H9 (cell line): ENCODE results near the gene KCNAB1. TPM values are rescaled to one million over a fixed set of nuclear protein-coding genes. Genes with fewer than 3 reads are reported as not detected.

Source experiments
- DNase-seq: peaks from one replicate; pipeline ENCODE4 v3.0.0-alpha.2; 2017
- H2AFZ ChIP-seq: one replicate; pipeline ENCODE4 v1.6.1; 2013; ENCODE audit warnings: mild to moderate bottlenecking, low read length, control low read depth, moderate library complexity
- H2AK5ac ChIP-seq: 2 replicates; pipeline ENCODE4 v1.6.1; 2013; ENCODE audit warnings: low read length, control low read depth, mixed read lengths; ENCODE audit not compliant: insufficient read length
- H2BK120ac ChIP-seq: one replicate; pipeline ENCODE4 v1.6.1; 2013; ENCODE audit warnings: low read depth, mild to moderate bottlenecking, low read length, control low read depth, inconsistent platforms; ENCODE audit not compliant: poor library complexity, severe bottlenecking
- H2BK12ac ChIP-seq: 2 replicates; pipeline ENCODE4 v1.6.1; 2013; ENCODE audit warnings: low read length, control low read depth, mixed read lengths, low read depth; ENCODE audit not compliant: insufficient read length
- H2BK15ac ChIP-seq: 2 replicates; pipeline ENCODE4 v1.6.1; 2013; ENCODE audit warnings: low read depth, low read length, control low read depth
- H2BK20ac ChIP-seq: one replicate; pipeline ENCODE4 v1.6.1; 2013; ENCODE audit warnings: low read depth, mild to moderate bottlenecking, low read length, control low read depth, inconsistent platforms; ENCODE audit not compliant: poor library complexity, severe bottlenecking
- H2BK5ac ChIP-seq: 2 replicates; pipeline ENCODE4 v1.6.1; 2013; ENCODE audit warnings: low read length, control low read depth, mixed read lengths; ENCODE audit not compliant: insufficient read length
- H3K14ac ChIP-seq: 2 replicates; pipeline ENCODE4 v1.6.1; 2013; ENCODE audit warnings: low read length, control low read depth; ENCODE audit not compliant: insufficient read depth
- H3K18ac ChIP-seq: 2 replicates; pipeline ENCODE4 v1.6.1; 2013; ENCODE audit warnings: low read depth, mild to moderate bottlenecking, mixed read lengths, low read length, control low read depth; ENCODE audit not compliant: insufficient read length
- H3K23ac ChIP-seq: 2 replicates; pipeline ENCODE4 v1.6.1; 2013; ENCODE audit warnings: low read length, control low read depth, mixed read lengths, low read depth; ENCODE audit not compliant: insufficient read length
- H3K23me2 ChIP-seq: 2 replicates; pipeline ENCODE4 v1.6.1; 2013; ENCODE audit warnings: low read depth, mild to moderate bottlenecking, mixed read lengths, low read length, control low read depth; ENCODE audit not compliant: insufficient read length, poor library complexity, severe bottlenecking
- H3K27ac ChIP-seq: 2 replicates; pipeline ENCODE4 v1.5.1; 2013; ENCODE audit warnings: low read length, control low read depth, mixed read lengths, low read depth; ENCODE audit not compliant: insufficient read length
- H3K27me3 ChIP-seq: 2 replicates; pipeline ENCODE4 v1.6.1; 2013; ENCODE audit warnings: low read length, control low read depth, inconsistent platforms; ENCODE audit not compliant: insufficient read depth
- H3K4ac ChIP-seq: 2 replicates; pipeline ENCODE4 v1.6.1; 2013; ENCODE audit warnings: low read depth, mild to moderate bottlenecking, control low read depth, inconsistent platforms, low read length, moderate library complexity
- H3K4me1 ChIP-seq: 2 replicates; pipeline ENCODE4 v1.6.1; 2013; ENCODE audit warnings: low read length, control low read depth, inconsistent platforms; ENCODE audit not compliant: insufficient read depth
- H3K4me2 ChIP-seq: 2 replicates; pipeline ENCODE4 v1.6.1; 2013; ENCODE audit warnings: low read length, control low read depth, mixed read lengths; ENCODE audit not compliant: insufficient read length, insufficient read depth
- H3K56ac ChIP-seq: 2 replicates; pipeline ENCODE4 v1.6.1; 2013; ENCODE audit warnings: low read depth, mild to moderate bottlenecking, mixed read lengths, low read length, control low read depth; ENCODE audit not compliant: insufficient read length
- H3K79me1 ChIP-seq: 2 replicates; pipeline ENCODE4 v1.6.1; 2013; ENCODE audit warnings: low read depth, mild to moderate bottlenecking, moderate library complexity, low read length, control low read depth, inconsistent platforms; ENCODE audit not compliant: insufficient read depth, poor library complexity, severe bottlenecking
- H3K79me2 ChIP-seq: 2 replicates; pipeline ENCODE4 v1.6.1; 2013; ENCODE audit warnings: low read length, control low read depth, inconsistent platforms; ENCODE audit not compliant: insufficient read depth
- H3K9ac ChIP-seq: 2 replicates; pipeline ENCODE4 v1.6.1; 2013; ENCODE audit warnings: low read length, control low read depth, mixed read lengths; ENCODE audit not compliant: insufficient read length; ENCODE audit errors: extremely low read depth
- H3K9me3 ChIP-seq: one replicate; pipeline ENCODE4 v1.6.1; 2013; ENCODE audit warnings: low read depth, low read length, inconsistent platforms; ENCODE audit not compliant: control insufficient read depth
- H3T11ph ChIP-seq: one replicate; pipeline ENCODE4 v1.6.1; 2013; ENCODE audit warnings: mild to moderate bottlenecking, low read length, control low read depth, inconsistent platforms
- H4K20me1 ChIP-seq: one replicate; pipeline ENCODE4 v1.6.1; 2013; ENCODE audit not compliant: control insufficient read depth, insufficient read length, insufficient read depth
- H4K5ac ChIP-seq: 2 replicates; pipeline ENCODE4 v1.6.1; 2013; ENCODE audit warnings: low read depth, mild to moderate bottlenecking, mixed read lengths, low read length, control low read depth; ENCODE audit not compliant: insufficient read length
- H4K8ac ChIP-seq: replicated peaks from 2 replicates; pipeline ENCODE4 v1.6.1; 2013; ENCODE audit warnings: low read length, control low read depth, mixed read lengths, low read depth; ENCODE audit not compliant: insufficient read length
- H4K91ac ChIP-seq: 2 replicates; pipeline ENCODE4 v1.6.1; 2013; ENCODE audit warnings: low read depth, mild to moderate bottlenecking, moderate library complexity, mixed read lengths, low read length, control low read depth; ENCODE audit not compliant: insufficient read length
- H3K27ac Mint-ChIP-seq, 3 experiments: 2 replicates in 2 of 3; 3 replicates in 1 of 3; pipeline ENCODE4 v1.8.0; 2020 to 2021; ENCODE audit warnings: mixed read lengths in 3 of 3, mild to moderate bottlenecking in 1 of 3, moderate library complexity in 1 of 3
- H3K27me3 Mint-ChIP-seq: 2 replicates; pipeline ENCODE4 v1.8.0; 2021; ENCODE audit warnings: low read depth, mild to moderate bottlenecking, moderate library complexity, mixed read lengths
- H3K36me3 Mint-ChIP-seq, 3 experiments: 2 replicates in 2 of 3; 3 replicates in 1 of 3; pipeline ENCODE4 v1.8.0; 2020 to 2021; ENCODE audit warnings: low read depth in 3 of 3, mixed read lengths in 3 of 3; ENCODE audit not compliant: insufficient read depth in 1 of 3
- H3K4me1 Mint-ChIP-seq, 2 experiments: 2 replicates each; pipeline ENCODE4 v1.8.0; 2020; ENCODE audit warnings: mixed read lengths in 2 of 2
- H3K4me3 Mint-ChIP-seq, 2 experiments: 2 replicates in 1 of 2; 3 replicates in 1 of 2; pipeline ENCODE4 v1.8.0; 2020 to 2021; ENCODE audit warnings: mild to moderate bottlenecking in 2 of 2, mixed read lengths in 2 of 2, moderate library complexity in 1 of 2
- H3K9me3 Mint-ChIP-seq, 2 experiments: 2 replicates in 1 of 2; 3 replicates in 1 of 2; pipeline ENCODE4 v1.8.0; 2020; ENCODE audit warnings: mild to moderate bottlenecking in 2 of 2, mixed read lengths in 2 of 2, moderate library complexity in 1 of 2
- CTCF ChIP-seq: fragments of 200-600 bp; sonication (generic); conservative IDR thresholded peaks from 3 replicates; pipeline ENCODE4 v1.8.0; 2021; ENCODE audit warnings: antibody characterized with exemption, mild to moderate bottlenecking
- WGBS: extraction: QIAGEN DNeasy Blood & Tissue Kit; methylation state at CpG from one replicate; pipeline ENCODE4 v1.1.7; 2013; ENCODE audit warnings: missing lambda C conversion rate, low lambda C conversion rate, mixed read lengths; ENCODE audit not compliant: insufficient read length; ENCODE audit errors: extremely low coverage; 5-methylcytosine and 5-hydroxymethylcytosine counted together
- total RNA-seq: library from RNA; stranded (reverse); gene quantifications from 2 replicates; pipeline ENCODE4 v1.2.1, GENCODE V29; 2021

The KCNAB1 gene
- total RNA-seq, 1 experiment from 2014 or later: 3.7 TPM

DNA sequence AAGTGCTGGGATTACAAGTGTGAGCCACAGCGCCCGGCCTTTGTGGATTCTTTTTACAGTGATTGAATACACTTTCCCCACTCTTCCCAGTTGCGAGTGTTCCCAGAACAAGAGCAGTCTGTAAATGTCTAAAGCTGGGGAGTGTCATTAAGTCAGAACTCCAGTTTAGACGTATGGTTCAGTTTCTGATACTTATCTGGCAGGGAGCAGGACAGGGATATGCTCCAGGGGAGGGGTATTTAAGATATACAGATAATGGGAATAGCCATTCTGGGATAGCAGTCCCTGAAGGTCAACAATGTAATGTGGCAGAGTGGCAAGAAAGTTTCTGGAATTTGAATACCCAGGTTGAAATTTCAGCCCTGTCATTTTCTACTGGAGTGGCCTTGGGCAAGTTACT lies 270.5 kb downstream of the KCNAB1 start:
- Histone ChIP-seq H3K18ac (no peak overlapping the region), H2BK20ac (no peak overlapping the region), H3K27ac (no peak overlapping the region), H3K27me3 (no peaks in the 10 kb centered on the region), H3K9me3 (no peaks in the 10 kb centered on the region), H2AFZ (no peak overlapping the region), H2BK5ac (no peak overlapping the region), H4K5ac (no peak overlapping the region), H3K23ac (no peak overlapping the region), H3K23me2 (no peaks in the 10 kb centered on the region), H4K8ac (no peak overlapping the region), H4K20me1 (no peaks in the 10 kb centered on the region), H3K79me2 (no peaks in the 10 kb centered on the region), H3K9ac (no peak overlapping the region), H2BK15ac (no peak overlapping the region), H3K4me2 (no peak overlapping the region), H4K91ac (no peak overlapping the region), H3K79me1 (no peaks in the 10 kb centered on the region), H2AK5ac (no peak overlapping the region), H3T11ph (no peak overlapping the region), H2BK12ac (no peak overlapping the region), H3K56ac (no peak overlapping the region), H2BK120ac (no peak overlapping the region), H3K4me1 (no peaks in the 10 kb centered on the region), H3K14ac (no peak overlapping the region), H3K4ac (no peak overlapping the region)
- WGBS: no CpG with 5 or more reads among the region's 4 CpGs
- Mint-ChIP-seq H3K27me3 (no peaks in the 10 kb centered on the region), H3K36me3 (no peaks in the 10 kb centered on the region), H3K4me1 (peaks cover 3 to 9% of the 10 kb centered on the region in 2 experiments; a peak in 2 of 4 replicates), H3K4me3 (no peak overlapping the region), H3K9me3 (no peaks in the 10 kb centered on the region), H3K27ac (no peak overlapping the region)
- no peak for DNase-seq
- TF ChIP-seq CTCF: no peak
